Kidney epithelial cell (primary cell): ENCODE results near the gene FXYD4. TPM values are rescaled to one million over a fixed set of nuclear protein-coding genes. Genes with fewer than 3 reads are reported as not detected.

Experiments used
- DNase-seq: peaks from one replicate; pipeline ENCODE4 v3.0.0-alpha.2; 2010; ENCODE audit warnings: low read depth
- H3K27me3 ChIP-seq: 2 replicates; pipeline ENCODE4 v1.6.0; 2011; ENCODE audit warnings: low read length; ENCODE audit not compliant: control insufficient read depth, insufficient read depth
- H3K36me3 ChIP-seq: 2 replicates; pipeline ENCODE4 v1.5.1; 2011; ENCODE audit warnings: low read length; ENCODE audit not compliant: control insufficient read depth, insufficient read depth
- H3K4me3 ChIP-seq: 2 replicates; pipeline ENCODE4 v1.5.1; 2011; ENCODE audit warnings: low read depth, mild to moderate bottlenecking, control low read depth, low read length
- CTCF ChIP-seq: IDR thresholded peaks from 2 replicates; pipeline ENCODE4 v1.5.1; 2011; ENCODE audit warnings: mild to moderate bottlenecking, moderate library complexity, low read length, control low read depth, inconsistent platforms; ENCODE audit not compliant: insufficient read depth, poor library complexity, severe bottlenecking
- total RNA-seq: library from RNA; depleted of rRNA; stranded (reverse); fragments of >200 nt; gene quantifications from 2 replicates; pipeline ENCODE4 v1.2.3, GENCODE V29; 2015

Gene FXYD4
- total RNA-seq, 1 donor from 2014 or later, result not detected

- peaks cover 1% of the 10 kb centered on the region for H3K36me3 ChIP-seq
- peak; percentile 63 for DNase-seq
- TF ChIP-seq CTCF, result peak; percentile 45
- no peaks in the 10 kb centered on the region for H3K27me3 ChIP-seq
- peak overlapping the region; percentile 93 for H3K4me3 ChIP-seq
Measured at GRCh38 chr10:43407576-43408330, 36.3 kb downstream of the FXYD4 start.

- H3K4me3 ChIP-seq, result peak overlapping the region; percentile 93
- no peak for DNase-seq
- no peak for TF ChIP-seq CTCF
- no peaks in the 10 kb centered on the region for H3K36me3 ChIP-seq
- no peaks in the 10 kb centered on the region for H3K27me3 ChIP-seq
Measured at GRCh38 chr10:43408331-43408709, 36.9 kb downstream of the FXYD4 start.

- DNase-seq, result peak; percentile 61
- TF ChIP-seq CTCF, result no peak
- Histone ChIP-seq H3K4me3 (peak within 1 kb of the TSS; percentile 93), H3K36me3 (no peaks in the 10 kb centered on the region), H3K27me3 (no peaks in the 10 kb centered on the region)
Measured at GRCh38 chr10:43408710-43409384, 37.4 kb downstream of the FXYD4 start, which contains the start of gene HNRNPF. HNRNPF (minus strand) TSS chr10:43409186; CDS start chr10:43387884, 21,302 bp downstream.

GRCh38 chr10:43409385-43410109, 38.1 kb downstream of the FXYD4 start:
- no peak for TF ChIP-seq CTCF
- Histone ChIP-seq H3K4me3 (peak overlapping the region; percentile 93), H3K27me3 (no peaks in the 10 kb centered on the region), H3K36me3 (no peaks in the 10 kb centered on the region)
- DNase-seq, result no peak

DNA sequence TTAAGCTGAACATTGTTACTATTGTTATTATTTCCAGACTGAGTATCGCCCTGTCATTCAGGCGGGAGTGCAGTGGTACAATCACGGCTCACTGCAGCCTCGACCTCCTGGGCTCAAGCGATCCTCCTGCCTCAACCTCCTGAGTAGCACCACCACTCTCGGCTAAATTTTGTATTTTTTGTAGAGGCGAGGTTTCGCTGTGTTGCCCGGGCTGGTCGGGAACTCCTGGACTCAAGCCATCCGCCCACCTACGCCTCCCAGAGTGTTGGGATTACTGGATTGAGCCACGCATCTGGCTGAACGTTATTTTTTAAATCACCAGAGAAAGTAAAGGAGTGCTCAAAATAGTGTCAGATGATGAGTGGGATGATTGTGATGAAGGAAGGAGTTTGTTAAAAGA, 38.9 kb downstream of the FXYD4 start:
- H3K36me3 ChIP-seq, result no peaks in the 10 kb centered on the region
- no peaks in the 10 kb centered on the region for H3K27me3 ChIP-seq
- no peak for DNase-seq
- TF ChIP-seq CTCF, result no peak
- H3K4me3 ChIP-seq, result no peak overlapping the region
